GM12878 (cell line): Measurements from ENCODE around the gene ADAMTSL3. TPM values are rescaled to one million over a fixed set of nuclear protein-coding genes. Genes with fewer than 3 reads are reported as not detected.

Source experiments
- ATAC-seq: fragments of 200-7000 bp; cut with Tn5 transposase; 3 replicates; pipeline ENCODE4 v1.9.1; 2020; ENCODE audit warnings: mild to moderate bottlenecking, moderate library complexity
- BruUV-seq: library from RNA; stranded (reverse); fragments of 400-500 nt; replicated peaks from 2 replicates; lab custom pipeline; 2021; lab: Mats Ljungman, UMichigan
- CTCF ChIA-PET: fragments of 300-600 bp; sonication (Branson Sonifier 250); formaldehyde crosslinking; extraction: SDS; loops from one replicate; lab custom pipeline; 2021; ENCODE audit warnings: inconsistent platforms; lab: Yijun Ruan, JAX
- POLR2A ChIA-PET: fragments of 350-600 bp; formaldehyde crosslinking; extraction: SDS; loops from one replicate; lab custom pipeline; 2021; ENCODE audit warnings: inconsistent platforms; lab: Charles Lee
- RAD21 ChIA-PET: fragments of 300-600 bp; sonication (Branson Sonifier 250); formaldehyde crosslinking; loops from one replicate; lab custom pipeline; 2023; ENCODE audit warnings: antibody characterized with exemption; ENCODE audit not compliant: unreplicated experiment; lab: Charles Lee
- SMC1A ChIA-PET: fragments of 300-600 bp; sonication (Branson Sonifier 250); formaldehyde crosslinking; loops from one replicate; lab custom pipeline; 2023; ENCODE audit not compliant: unreplicated experiment, uncharacterized antibody; lab: Charles Lee
- DNase-seq: peaks from one replicate; pipeline ENCODE4 v3.0.0-alpha.2; 2011; ENCODE audit warnings: low read depth, low spot score
- FAIRE-seq: peaks from 3 replicates; lab custom pipeline; 2011; peaks lifted over from hg19 to GRCh38; lab: Jason Lieb, UNC
- H2AFZ ChIP-seq: 2 replicates; pipeline ENCODE4 v1.6.0; 2011; ENCODE audit warnings: low read depth, low read length, control low read depth; ENCODE audit not compliant: control insufficient read depth
- H3K27ac ChIP-seq: 2 replicates; pipeline ENCODE4 v1.5.1; 2011; ENCODE audit warnings: control low read depth; ENCODE audit not compliant: control insufficient read depth, insufficient read depth
- H3K27me3 ChIP-seq, 2 experiments: replicated peaks in 1 of 2; 2 replicates each; pipeline versions ENCODE4 v1.6.0 to v1.6.1; 2011; ENCODE audit warnings: low read length in 1 of 2; ENCODE audit not compliant: control insufficient read depth in 2 of 2, insufficient read depth in 2 of 2
- H3K36me3 ChIP-seq, 2 experiments: 2 replicates each; pipeline ENCODE4 v1.5.1; 2011; ENCODE audit warnings: low read length in 1 of 2; ENCODE audit not compliant: control insufficient read depth in 2 of 2, insufficient read depth in 2 of 2
- H3K4me1 ChIP-seq: 2 replicates; pipeline ENCODE4 v1.6.1; 2011; ENCODE audit warnings: mild to moderate bottlenecking, low read length, moderate library complexity, mixed read lengths; ENCODE audit not compliant: control insufficient read depth, insufficient read depth
- H3K4me2 ChIP-seq: 2 replicates; pipeline ENCODE4 v1.6.0; 2011; ENCODE audit warnings: control low read depth; ENCODE audit not compliant: control insufficient read depth, insufficient read depth
- H3K4me3 ChIP-seq: fragments of 200-600 bp; sonication (generic); 2 replicates; pipeline ENCODE4 v1.5.1; 2016
- H3K79me2 ChIP-seq: 2 replicates; pipeline ENCODE4 v1.6.0; 2011; ENCODE audit warnings: low read length; ENCODE audit not compliant: control insufficient read depth, insufficient read depth
- H3K9ac ChIP-seq: 2 replicates; pipeline ENCODE4 v1.8.0; 2011; ENCODE audit warnings: low read length, control low read depth, mixed read lengths; ENCODE audit not compliant: control insufficient read depth, insufficient read depth
- H3K9me3 ChIP-seq: replicated peaks from 3 replicates; pipeline ENCODE4 v1.5.1; 2011; ENCODE audit warnings: mild to moderate bottlenecking, low read length; ENCODE audit not compliant: control insufficient read depth, insufficient read depth
- H4K20me1 ChIP-seq: 2 replicates; pipeline ENCODE4 v1.6.0; 2011; ENCODE audit not compliant: control insufficient read depth, insufficient read depth
- BRCA1 ChIP-seq: IDR thresholded peaks from 2 replicates; pipeline ENCODE4 v1.6.1; 2011; ENCODE audit warnings: low read depth, low read length, improper control_type of control experiment
- FOXM1 ChIP-seq: IDR thresholded peaks from 2 replicates; pipeline ENCODE4 v1.6.1; 2012; ENCODE audit warnings: low read depth, mild to moderate bottlenecking, inconsistent platforms, low read length, moderate library complexity
- HDAC6 ChIP-seq: fragments of 200-600 bp; sonication (generic); IDR thresholded peaks from one replicate; pipeline ENCODE4 v1.8.0; 2017; ENCODE audit warnings: antibody characterized with exemption; ENCODE audit not compliant: unreplicated experiment
- IRF4 ChIP-seq: IDR thresholded peaks from 2 replicates; pipeline ENCODE4 v1.6.1; 2011; ENCODE audit warnings: low read depth, low read length
- JUNB ChIP-seq: IDR thresholded peaks from 2 replicates; pipeline ENCODE4 v1.6.1; 2016; ENCODE audit warnings: antibody characterized with exemption, mild to moderate bottlenecking
- NFYB ChIP-seq: IDR thresholded peaks from 2 replicates; pipeline ENCODE4 v1.6.1; 2011; ENCODE audit warnings: low read depth, mild to moderate bottlenecking, low read length, improper control_type of control experiment, moderate library complexity; ENCODE audit not compliant: insufficient read depth
- NR2C2 ChIP-seq: IDR thresholded peaks from 2 replicates; pipeline ENCODE4 v1.6.1; 2011; ENCODE audit warnings: borderline replicate concordance, low read depth; ENCODE audit not compliant: control insufficient read depth, insufficient read length
- POLR2A ChIP-seq: IDR thresholded peaks from 2 replicates; pipeline ENCODE4 v1.6.1; 2011; ENCODE audit warnings: low read depth, mild to moderate bottlenecking, low read length
- REST ChIP-seq: IDR thresholded peaks from 2 replicates; pipeline ENCODE4 v1.6.1; 2012; ENCODE audit warnings: mild to moderate bottlenecking, low read depth, low read length
- RUNX3 ChIP-seq: IDR thresholded peaks from 2 replicates; pipeline ENCODE4 v1.6.1; 2012; ENCODE audit warnings: low read length, inconsistent platforms
- STAT1 ChIP-seq: fragments of 450-650 bp; conservative IDR thresholded peaks from 2 replicates; pipeline ENCODE4 v1.6.1; 2014; ENCODE audit warnings: antibody characterized with exemption, mild to moderate bottlenecking
- TBL1XR1 ChIP-seq: IDR thresholded peaks from 2 replicates; pipeline ENCODE4 v1.6.1; 2012; ENCODE audit warnings: low read depth, low read length, improper control_type of control experiment
- WGBS: methylation state at CpG from one replicate; pipeline ENCODE4 v1.1.6; 2016; ENCODE audit warnings: low lambda C conversion rate; ENCODE audit not compliant: insufficient replicate concordance, insufficient coverage; ENCODE audit errors: missing lambda C conversion rate; 5-methylcytosine and 5-hydroxymethylcytosine counted together
- in situ Hi-C: fragments of 300-500 bp; cut with MboI; formaldehyde crosslinking; loops from 9 replicates; pipeline ENCODE4 v1.14.3; 2018; ENCODE audit warnings: mixed read lengths
- intact Hi-C: fragments of 100-400 bp; cut with micrococcal nuclease; formaldehyde crosslinking; loops from one replicate; pipeline ENCODE4 v1.14.2; 2022; ENCODE audit not compliant: unreplicated experiment
- polyA plus RNA-seq, 11 experiments: library from polyadenylated mRNA; depleted of rRNA in 4 of 11; unstranded in 6 of 11; stranded (reverse) in 5 of 11; fragments of >200 nt; fragmentation: Nextera tagmentation in 4 of 11; fragmentation: Illumina TruSeq in 1 of 11; extraction: Ambion mirVana in 4 of 11; extraction: Trizol in 1 of 11; gene quantifications; 1 replicate in 1 of 11; 2 replicates in 10 of 11; pipeline versions ENCODE4 v1.2.1 to v1.2.3, GENCODE V29; 2011 to 2016; ENCODE audit warnings: inconsistent platforms in 2 of 11, missing spikeins in 2 of 11, low read depth in 1 of 11
- total RNA-seq, 4 experiments: library from RNA; depleted of rRNA in 3 of 4; stranded (reverse); fragments of >200 nt in 3 of 4; fragmentation: Illumina TruSeq in 1 of 4; extraction: Trizol in 1 of 4; gene quantifications; 2 replicates each; pipeline versions ENCODE4 v1.2.1 to v1.2.3, GENCODE V29; 2013 to 2021
- TF ChIP-seq, protein P1 (sequence below): IDR thresholded peaks from 2 replicates; pipeline ENCODE4 v1.6.1; 2012; ENCODE audit warnings: low read depth, low read length, improper control_type of control experiment
- TF ChIP-seq, protein P2 (sequence below): fragments of 150-350 bp; IDR thresholded peaks from 2 replicates; pipeline ENCODE4 v1.6.1; 2014; ENCODE audit warnings: mild to moderate bottlenecking, low read depth, low read length
- TF ChIP-seq, protein P3 (sequence below): IDR thresholded peaks from 2 replicates; pipeline ENCODE4 v1.6.1; 2011; ENCODE audit warnings: mild to moderate bottlenecking, low read depth, low read length, moderate library complexity; ENCODE audit not compliant: insufficient replicate concordance

The ADAMTSL3 gene
- total and polyA plus RNA-seq, 10 of the 15 experiments (the other 5 are each of a cell fraction or from before 2014, with no cell fraction given), result 0.01 to 0.28 (median 0.13) TPM

DNA sequence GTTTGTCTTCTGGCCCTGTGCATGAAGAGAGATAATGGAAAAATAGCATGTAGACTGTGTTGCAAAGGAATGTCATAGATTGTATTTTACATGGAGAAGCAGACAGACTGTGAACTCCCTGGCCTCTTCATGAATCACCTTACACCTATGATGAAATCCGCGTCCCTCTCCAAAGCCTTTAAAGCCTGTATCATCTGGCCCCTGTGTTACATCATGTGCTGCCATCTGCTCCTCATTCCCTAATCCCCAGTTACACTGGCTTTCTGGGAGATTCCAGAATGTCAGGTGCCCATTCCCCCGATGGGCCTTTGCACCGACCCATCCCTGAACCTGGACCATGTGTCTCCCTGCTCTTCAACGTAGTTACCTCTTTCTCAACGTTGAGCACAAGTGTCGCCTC is 190.8 kb downstream of the ADAMTSL3 start:
- intact Hi-C loops, result no loop called here
- H3K9me3 ChIP-seq, result no peaks in the 10 kb centered on the region
- H3K4me3 ChIP-seq, result no peak overlapping the region
- H3K4me2 ChIP-seq, result no peak overlapping the region
- WGBS, result 85% methylated on average over 7 of the region's 7 CpGs
- H3K27me3 ChIP-seq, result no peaks in the 10 kb centered on the region
- POLR2A ChIA-PET, result no interaction called here
- in situ Hi-C loops, result no loop called here
- RAD21 ChIA-PET, result no interaction called here
- FAIRE-seq, result no peak
- ATAC-seq, result no peak
- SMC1A ChIA-PET, result no interaction called here
- no peak overlapping the region for H3K9ac ChIP-seq
- no peaks in the 10 kb centered on the region for H3K36me3 ChIP-seq
- DNase-seq, result no peak
- no peaks in the 10 kb centered on the region for H4K20me1 ChIP-seq
- H3K79me2 ChIP-seq, result no peaks in the 10 kb centered on the region
- H2AFZ ChIP-seq, result no peak overlapping the region
- CTCF ChIA-PET, result no interaction called here
- H3K4me1 ChIP-seq, result no peaks in the 10 kb centered on the region
- no TSS peak for BruUV-seq
- no peak overlapping the region for H3K27ac ChIP-seq
- TF ChIP-seq HDAC6, result no peak
- no peak for TF ChIP-seq NFYB
- TF ChIP-seq, protein P1, sequence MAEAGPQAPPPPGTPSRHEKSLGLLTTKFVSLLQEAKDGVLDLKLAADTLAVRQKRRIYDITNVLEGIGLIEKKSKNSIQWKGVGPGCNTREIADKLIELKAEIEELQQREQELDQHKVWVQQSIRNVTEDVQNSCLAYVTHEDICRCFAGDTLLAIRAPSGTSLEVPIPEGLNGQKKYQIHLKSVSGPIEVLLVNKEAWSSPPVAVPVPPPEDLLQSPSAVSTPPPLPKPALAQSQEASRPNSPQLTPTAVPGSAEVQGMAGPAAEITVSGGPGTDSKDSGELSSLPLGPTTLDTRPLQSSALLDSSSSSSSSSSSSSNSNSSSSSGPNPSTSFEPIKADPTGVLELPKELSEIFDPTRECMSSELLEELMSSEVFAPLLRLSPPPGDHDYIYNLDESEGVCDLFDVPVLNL, result no peak
- no peak for TF ChIP-seq IRF4
- TF ChIP-seq REST, result no peak
- TF ChIP-seq BRCA1, result no peak
- TF ChIP-seq, protein P2, sequence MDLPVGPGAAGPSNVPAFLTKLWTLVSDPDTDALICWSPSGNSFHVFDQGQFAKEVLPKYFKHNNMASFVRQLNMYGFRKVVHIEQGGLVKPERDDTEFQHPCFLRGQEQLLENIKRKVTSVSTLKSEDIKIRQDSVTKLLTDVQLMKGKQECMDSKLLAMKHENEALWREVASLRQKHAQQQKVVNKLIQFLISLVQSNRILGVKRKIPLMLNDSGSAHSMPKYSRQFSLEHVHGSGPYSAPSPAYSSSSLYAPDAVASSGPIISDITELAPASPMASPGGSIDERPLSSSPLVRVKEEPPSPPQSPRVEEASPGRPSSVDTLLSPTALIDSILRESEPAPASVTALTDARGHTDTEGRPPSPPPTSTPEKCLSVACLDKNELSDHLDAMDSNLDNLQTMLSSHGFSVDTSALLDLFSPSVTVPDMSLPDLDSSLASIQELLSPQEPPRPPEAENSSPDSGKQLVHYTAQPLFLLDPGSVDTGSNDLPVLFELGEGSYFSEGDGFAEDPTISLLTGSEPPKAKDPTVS, result no peak
- TF ChIP-seq, protein P3, sequence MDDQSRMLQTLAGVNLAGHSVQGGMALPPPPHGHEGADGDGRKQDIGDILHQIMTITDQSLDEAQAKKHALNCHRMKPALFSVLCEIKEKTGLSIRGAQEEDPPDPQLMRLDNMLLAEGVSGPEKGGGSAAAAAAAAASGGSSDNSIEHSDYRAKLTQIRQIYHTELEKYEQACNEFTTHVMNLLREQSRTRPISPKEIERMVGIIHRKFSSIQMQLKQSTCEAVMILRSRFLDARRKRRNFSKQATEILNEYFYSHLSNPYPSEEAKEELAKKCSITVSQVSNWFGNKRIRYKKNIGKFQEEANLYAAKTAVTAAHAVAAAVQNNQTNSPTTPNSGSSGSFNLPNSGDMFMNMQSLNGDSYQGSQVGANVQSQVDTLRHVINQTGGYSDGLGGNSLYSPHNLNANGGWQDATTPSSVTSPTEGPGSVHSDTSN, result no peak
- TF ChIP-seq POLR2A, result no peak
- TF ChIP-seq RUNX3, result no peak
- no peak for TF ChIP-seq TBL1XR1
- TF ChIP-seq STAT1, result no peak
- TF ChIP-seq JUNB, result no peak
- no peak for TF ChIP-seq NR2C2
- no peak for TF ChIP-seq FOXM1
